ENCODE results near the gene PSMB3.

Gene PSMB3

DNA sequence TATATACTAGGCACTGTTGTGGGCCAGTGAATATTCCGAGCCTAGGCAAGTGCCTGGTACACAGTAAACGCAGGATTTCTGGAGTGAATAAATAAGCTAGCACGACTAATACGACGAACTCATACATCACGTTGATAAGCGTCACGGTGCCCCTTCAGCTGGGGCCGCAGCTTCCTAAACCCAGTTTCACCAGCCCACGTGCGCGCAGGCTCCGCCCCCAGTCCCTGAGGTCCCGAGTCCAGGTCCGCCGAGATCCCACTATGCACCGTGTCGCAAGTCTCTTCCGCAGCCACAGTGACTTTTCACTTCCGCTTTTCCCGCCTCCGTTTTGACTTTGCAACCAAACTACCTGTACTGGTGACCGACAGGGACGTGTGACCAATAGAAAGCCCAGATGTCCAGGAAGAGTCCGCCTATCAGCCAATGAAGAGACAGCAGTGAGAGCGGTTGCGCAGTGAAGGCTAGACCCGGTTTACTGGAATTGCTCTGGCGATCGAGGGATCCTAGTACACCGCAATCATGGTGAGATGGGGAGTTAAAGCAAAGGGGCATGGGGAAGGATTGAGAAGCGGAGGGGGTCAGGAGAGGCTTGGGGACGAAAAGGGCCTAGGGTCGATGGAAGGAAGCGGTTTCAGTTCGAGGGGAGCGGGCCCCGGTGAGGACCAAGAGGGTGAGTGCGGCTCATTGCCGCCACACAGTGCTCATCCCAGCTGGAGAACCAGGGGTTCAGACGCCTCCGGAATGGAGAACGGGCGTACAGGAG, at the start of gene PSMB3:
Gene PSMB3 (plus strand): TSS at position 434 of the 763 bp plus-strand sequence. CDS start 86 bp downstream, at position 520.
- peak; percentile 95 for DNase-seq

- peak; percentile 32 to 39 for DNase-seq
Observed at GRCh38 chr17:38702916-38703741, 49.4 kb upstream of the PSMB3 start.

GRCh38 chr17:38703742-38704605, 48.6 kb upstream of the PSMB3 start:
- peak; percentile 79 to 84 for DNase-seq

DNA sequence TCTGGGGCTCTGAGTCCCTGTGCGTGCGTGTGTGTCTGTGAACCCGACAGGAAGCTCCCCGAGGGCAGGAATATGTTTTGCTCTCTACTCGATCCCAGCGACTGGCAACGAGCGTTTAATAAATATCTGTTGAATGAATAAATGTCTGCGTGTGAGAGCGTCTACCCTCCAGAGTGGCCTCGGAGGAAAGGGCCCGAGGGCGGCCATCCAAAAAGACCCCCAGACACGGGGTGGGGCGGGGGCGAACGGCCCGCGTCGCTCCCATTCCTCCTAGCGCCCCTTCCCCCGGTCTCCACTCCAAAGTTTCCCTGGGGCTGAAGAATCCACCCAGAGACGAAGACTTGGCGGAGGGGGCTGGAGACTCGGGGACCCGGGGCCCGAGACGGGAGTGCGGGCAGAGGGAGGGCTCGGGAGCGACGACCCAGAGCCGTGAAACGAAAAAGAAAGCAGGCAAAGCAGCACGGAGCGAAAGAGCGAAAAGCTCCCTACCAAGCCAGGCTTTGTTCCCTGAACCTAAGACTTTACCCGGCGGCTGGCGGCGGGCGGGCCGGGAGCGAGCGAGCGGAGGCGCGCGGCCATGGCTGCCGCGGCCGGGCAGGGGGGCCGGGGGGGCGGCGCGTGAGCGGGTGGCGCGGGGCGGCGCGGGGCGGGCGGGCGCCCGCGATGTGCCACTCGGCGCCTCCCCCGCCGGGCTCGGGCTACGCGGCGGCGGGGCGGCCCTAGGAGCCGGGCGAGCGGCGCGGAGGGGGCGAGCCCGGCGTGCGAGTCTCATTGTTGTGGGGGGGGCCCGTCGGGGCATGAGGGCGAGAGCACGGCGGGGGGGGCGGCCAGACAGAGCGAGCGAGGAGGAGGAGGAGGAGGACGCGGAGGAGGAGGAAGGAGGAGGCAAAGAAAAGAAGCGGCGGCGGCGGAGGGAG, 47.7 kb upstream of the PSMB3 start, which contains the start of gene MLLT6:
Gene MLLT6 (plus strand): TSS at position 668 of the 917 bp plus-strand sequence. CDS start 360 bp downstream, outside the sequence.
- DNase-seq = peak; percentile 84 to 90

DNA sequence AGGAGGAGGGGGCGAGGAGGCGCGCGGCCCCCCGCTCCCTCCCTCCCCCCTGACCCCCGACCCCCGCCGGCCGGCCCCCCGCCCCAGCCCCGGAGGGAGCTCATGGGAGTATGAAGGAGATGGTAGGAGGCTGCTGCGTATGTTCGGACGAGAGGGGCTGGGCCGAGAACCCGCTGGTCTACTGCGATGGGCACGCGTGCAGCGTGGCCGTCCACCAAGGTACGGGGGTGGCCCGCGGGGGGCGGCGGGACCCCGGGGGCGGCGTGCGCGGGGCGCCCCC, 47.1 kb upstream of the PSMB3 start:
- no peak for DNase-seq

- DNase-seq = peak in 1 of 2 experiments; percentile 35
Observed at GRCh38 chr17:38705803-38706504, 46.6 kb upstream of the PSMB3 start.

- DNase-seq = peak; percentile 38 to 52
Observed at GRCh38 chr17:38706505-38707216, 45.9 kb upstream of the PSMB3 start.

DNA sequence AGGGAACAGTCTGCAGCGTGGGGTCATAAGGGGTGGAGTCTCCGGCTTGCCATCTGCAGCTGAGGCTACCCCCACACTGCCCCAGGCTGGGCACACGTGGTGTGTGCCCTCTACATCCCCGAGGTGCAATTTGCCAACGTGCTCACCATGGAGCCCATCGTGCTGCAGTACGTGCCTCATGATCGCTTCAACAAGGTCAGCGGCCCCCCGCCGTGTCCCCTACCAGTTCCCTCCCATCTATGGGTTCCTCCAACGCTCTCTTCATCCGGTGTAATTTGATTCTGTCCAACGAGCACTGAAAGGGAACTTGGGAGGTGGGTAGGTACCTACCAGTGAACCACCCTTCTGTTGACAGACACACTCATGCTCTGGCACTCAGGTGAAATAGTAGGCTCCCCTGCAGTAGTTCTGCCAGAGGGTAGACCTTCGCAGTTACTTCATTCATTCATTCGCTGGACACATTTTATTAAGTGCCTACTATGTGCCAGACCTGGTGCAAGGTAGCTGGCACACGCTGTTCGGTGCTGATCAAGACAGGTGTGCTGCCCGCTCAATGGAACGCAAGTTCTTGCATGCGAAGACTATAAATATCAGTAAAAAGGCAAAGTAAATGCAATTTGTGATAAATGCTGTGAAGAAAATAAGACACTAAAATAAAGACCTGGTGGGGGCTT, 44.7 kb upstream of the PSMB3 start:
- no peak for DNase-seq

GRCh38 chr17:38709104-38709820, 43.3 kb upstream of the PSMB3 start:
- DNase-seq = no peak

DNA sequence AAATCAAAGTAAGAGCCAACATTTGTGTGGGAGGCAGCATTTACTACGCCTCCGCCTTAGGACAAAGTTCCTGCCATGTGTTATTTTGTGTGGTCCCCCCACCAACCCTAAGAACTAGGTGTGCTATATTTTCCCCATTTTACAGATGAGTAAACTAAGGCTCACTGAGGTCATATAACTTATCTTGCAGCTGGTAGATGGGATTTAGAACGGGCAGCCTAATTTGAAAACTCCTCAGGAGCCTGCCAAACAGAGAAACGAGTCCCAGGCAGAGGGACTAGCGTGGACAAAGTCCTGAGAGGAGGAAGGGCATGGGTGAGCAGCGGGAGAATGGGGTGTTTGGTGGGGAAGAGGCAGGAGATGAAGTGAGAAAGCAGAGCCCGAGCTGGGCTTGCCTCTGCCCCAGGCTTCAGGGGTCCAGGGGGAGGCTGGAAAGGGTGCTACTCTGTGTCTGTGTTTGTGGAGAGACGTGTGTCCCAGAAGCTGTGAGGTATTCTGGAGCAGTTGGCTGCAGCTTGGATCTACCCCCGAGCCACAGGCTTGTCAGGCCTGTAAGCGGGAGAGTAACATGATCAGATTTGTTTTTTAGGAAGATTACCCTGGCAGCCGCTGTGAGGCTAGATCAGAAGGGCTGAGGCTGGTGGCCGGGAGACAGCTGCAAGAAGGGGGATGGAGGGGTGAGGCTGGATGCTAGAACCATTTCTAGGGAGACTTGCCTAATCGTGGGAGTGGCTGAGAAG, 42.5 kb upstream of the PSMB3 start:
- no peak for DNase-seq

GRCh38 chr17:38710604-38710962, 42.0 kb upstream of the PSMB3 start:
- no peak for DNase-seq

- no peak for DNase-seq
Observed at GRCh38 chr17:38710985-38711384, 41.6 kb upstream of the PSMB3 start.

GRCh38 chr17:38711792-38712571, 40.6 kb upstream of the PSMB3 start:
- DNase-seq = no peak

- no peak for DNase-seq
Observed at GRCh38 chr17:38712593-38712992, 39.9 kb upstream of the PSMB3 start.

DNA sequence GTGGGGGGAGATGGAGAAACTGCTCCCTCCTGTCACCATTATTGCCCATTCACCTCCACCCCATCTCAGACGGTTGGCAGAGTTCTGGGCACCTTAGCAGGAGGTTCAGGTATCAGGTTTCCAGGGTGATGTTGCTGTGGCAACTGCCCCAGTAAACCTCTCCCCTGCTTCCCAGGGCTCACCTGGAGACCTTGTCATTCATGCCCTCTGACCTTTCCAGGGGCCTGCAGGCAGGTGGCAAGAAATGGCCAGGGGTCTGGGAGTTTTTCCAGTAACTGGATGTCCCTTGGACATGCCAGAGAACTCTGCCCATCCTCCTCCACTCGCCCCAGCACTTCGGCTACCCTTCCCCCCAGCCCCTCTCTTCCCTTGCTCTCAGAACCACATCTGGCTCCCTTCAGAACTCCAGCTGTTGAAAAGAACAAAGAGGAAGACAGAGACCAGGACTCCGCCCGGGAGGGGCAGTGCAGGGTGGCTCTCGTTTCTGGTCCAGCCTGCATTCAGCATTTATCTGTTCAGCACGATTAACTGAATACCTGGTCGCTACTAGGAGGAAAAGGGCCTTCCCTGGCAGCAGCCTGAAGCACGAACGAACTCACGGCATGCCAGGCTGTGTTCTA, 39.0 kb upstream of the PSMB3 start:
- no peak for DNase-seq

- DNase-seq = no peak
Observed at GRCh38 chr17:38715216-38715943, 37.2 kb upstream of the PSMB3 start.
